Measurements from ENCODE around the gene RRP8.

RRP8 gene

DNA sequence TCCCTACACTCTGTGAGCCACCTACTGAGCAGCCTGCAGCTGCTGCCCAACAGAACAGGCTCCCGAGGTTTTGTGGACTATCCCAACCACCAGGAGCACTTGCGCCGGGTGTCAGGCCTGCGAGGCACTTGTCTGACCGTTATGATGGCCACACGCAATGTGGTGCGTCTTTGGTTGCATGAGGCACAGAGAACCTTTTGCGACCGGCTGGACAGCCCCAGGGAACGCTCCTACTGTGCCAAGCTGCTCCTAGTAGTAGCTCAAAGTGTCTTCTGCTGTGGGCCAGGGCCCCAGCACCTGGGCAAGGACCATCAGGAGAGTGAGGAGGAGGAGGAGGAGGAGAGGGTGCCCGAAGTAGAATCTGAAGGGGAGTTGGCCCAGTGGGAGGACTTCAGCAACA, 46.4 kb downstream of the RRP8 start:
- in situ Hi-C loops (cut with HindIII; ENCODE audit: low sequenced_read_pairs), result no loop called here
- TF ChIP-seq, protein P1, sequence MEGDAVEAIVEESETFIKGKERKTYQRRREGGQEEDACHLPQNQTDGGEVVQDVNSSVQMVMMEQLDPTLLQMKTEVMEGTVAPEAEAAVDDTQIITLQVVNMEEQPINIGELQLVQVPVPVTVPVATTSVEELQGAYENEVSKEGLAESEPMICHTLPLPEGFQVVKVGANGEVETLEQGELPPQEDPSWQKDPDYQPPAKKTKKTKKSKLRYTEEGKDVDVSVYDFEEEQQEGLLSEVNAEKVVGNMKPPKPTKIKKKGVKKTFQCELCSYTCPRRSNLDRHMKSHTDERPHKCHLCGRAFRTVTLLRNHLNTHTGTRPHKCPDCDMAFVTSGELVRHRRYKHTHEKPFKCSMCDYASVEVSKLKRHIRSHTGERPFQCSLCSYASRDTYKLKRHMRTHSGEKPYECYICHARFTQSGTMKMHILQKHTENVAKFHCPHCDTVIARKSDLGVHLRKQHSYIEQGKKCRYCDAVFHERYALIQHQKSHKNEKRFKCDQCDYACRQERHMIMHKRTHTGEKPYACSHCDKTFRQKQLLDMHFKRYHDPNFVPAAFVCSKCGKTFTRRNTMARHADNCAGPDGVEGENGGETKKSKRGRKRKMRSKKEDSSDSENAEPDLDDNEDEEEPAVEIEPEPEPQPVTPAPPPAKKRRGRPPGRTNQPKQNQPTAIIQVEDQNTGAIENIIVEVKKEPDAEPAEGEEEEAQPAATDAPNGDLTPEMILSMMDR (IDR thresholded peaks at IDR 0.05; ENCODE audit: low read depth, low read length), result no peak
- no peak for DNase-seq (ENCODE audit: low read depth, low spot score)
- H3K4me3 ChIP-seq (ENCODE audit: low read depth, low read length), result no peak overlapping the region

DNA sequence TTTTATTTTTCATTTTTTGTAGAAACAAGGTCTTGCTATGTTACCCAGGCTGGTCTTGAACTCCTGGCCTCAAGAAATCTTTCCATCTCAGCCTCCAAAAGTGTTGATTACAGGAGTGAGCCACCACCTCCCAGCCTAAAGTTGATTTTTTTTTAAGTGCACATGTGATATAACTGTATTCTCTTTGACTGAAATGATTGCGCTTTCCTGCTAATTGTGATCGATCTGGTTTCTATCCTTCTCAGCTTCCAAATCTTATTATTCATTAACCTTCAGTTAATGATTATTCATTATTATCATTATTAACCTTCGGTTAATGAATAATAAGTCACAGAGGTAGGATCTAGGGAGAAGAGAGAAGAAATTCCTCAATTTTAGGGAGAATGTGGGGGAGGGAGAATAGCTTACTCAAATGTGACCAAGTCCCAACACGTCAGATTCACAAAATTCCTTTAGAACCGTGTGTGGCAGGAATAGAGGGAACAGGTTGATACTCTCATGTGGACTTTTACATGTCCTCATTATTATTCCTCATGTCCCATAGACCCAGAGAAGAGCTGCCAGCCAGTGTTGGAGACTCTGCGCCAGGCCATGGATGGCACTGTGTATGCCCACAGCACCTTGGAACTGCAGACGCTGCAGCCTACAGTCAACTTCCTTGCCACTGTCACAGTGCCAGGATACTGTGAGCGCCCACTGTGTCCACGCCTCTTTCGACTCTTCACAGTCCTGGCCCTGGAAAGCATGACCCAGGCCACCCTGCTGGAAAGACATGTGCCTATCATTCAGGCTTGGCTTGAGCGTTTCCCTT, 47.1 kb downstream of the RRP8 start:
- no peak for DNase-seq (ENCODE audit: low read depth, low spot score)
- TF ChIP-seq, protein P1 (IDR thresholded peaks at IDR 0.05; ENCODE audit: low read depth, low read length), result no peak
- no peak overlapping the region for H3K4me3 ChIP-seq (ENCODE audit: low read depth, low read length)
- in situ Hi-C loops (cut with HindIII; ENCODE audit: low sequenced_read_pairs), result no loop called here

DNA sequence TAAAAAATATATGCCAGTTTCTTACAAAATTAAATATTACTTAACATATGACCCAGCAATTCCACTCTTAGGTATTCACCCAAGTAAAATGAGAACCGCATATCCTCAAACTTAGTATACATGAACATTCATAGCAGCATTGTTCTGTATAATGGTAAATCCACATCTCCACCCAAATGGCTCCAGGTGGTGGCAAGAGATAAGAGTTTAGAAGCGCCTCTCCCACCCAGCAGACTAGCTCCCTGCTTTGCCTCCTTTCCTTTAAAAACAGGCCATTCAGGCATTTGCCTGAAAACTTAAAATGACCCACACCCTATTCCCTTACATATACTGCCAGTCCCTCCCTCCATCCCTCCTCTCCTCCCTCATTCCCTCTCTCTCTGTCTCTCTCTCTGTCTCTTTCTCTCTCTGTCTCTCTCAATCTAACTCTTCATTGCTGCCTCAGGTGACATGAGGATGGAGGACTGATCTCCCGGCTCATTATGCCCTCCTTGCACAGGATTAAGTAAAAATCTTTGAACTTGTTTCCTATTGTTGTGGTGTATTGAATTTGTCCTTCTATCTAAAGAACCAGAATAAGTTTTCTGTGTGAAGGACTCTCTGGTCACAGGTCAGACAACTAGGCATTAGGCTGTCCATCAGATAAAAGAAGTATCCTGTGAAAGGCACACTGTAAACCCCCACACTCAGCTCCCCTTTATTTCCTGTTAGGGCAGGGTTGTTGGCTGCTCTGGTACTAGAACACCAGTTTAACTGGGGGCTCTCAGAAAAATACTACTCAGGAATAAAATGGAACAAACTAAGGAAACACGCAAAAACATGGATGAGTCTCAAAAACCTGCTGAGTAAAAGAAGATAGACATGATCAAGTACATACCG, 48.3 kb downstream of the RRP8 start:
- in situ Hi-C loops (cut with HindIII; ENCODE audit: low sequenced_read_pairs), result no loop called here
- no peak overlapping the region for H3K4me3 ChIP-seq (ENCODE audit: low read depth, low read length)
- TF ChIP-seq, protein P1 (IDR thresholded peaks at IDR 0.05; ENCODE audit: low read depth, low read length), result no peak
- DNase-seq (ENCODE audit: low read depth, low spot score), result no peak

DNA sequence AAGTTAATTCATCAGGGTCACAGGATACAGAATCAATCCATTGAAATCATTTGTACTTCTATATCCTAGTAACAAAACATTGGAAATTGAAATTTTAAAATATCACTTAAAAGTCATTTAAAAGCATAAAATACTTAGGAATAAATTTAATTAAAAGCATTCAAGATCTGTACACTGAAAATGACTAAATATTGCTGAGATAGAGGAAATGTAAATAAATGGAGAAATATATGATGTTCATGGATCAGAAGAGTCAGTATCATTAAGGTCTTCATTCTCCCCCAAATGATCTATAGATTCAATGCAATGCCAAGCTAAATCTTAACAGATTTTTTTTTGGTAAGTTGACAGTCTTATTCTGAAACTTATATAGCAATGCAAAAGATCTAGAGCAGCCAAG, 49.8 kb downstream of the RRP8 start:
- in situ Hi-C loops (cut with HindIII; ENCODE audit: low sequenced_read_pairs), result no loop called here
- no peak overlapping the region for H3K4me3 ChIP-seq (ENCODE audit: low read depth, low read length)
- no peak for DNase-seq (ENCODE audit: low read depth, low spot score)
- TF ChIP-seq, protein P1 (IDR thresholded peaks at IDR 0.05; ENCODE audit: low read depth, low read length), result no peak

DNA sequence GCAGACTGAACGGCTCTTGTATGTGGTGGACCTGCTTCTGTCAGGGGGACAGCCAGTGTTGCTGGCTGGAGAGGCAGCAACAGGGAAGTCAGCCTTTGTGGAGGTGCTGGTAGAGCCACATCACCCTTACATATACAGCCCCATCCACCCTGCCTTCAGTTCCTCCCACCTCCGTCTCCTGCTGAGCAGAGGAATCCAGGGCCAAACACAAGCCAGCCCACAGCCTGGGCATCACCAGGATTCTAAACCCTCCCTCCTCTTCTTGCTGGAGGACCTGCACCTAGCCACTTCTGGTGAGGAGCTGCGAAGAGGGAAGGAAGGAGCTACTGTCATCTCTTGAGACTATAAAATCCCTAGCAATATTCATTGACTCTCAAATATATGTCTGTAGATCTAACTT, 54.8 kb downstream of the RRP8 start:
- TF ChIP-seq, protein P1 (IDR thresholded peaks at IDR 0.05; ENCODE audit: low read depth, low read length), result no peak
- in situ Hi-C loops (cut with HindIII; ENCODE audit: low sequenced_read_pairs), result no loop called here
- no peak for DNase-seq (ENCODE audit: low read depth, low spot score)
- H3K4me3 ChIP-seq (ENCODE audit: low read depth, low read length), result no peak overlapping the region

DNA sequence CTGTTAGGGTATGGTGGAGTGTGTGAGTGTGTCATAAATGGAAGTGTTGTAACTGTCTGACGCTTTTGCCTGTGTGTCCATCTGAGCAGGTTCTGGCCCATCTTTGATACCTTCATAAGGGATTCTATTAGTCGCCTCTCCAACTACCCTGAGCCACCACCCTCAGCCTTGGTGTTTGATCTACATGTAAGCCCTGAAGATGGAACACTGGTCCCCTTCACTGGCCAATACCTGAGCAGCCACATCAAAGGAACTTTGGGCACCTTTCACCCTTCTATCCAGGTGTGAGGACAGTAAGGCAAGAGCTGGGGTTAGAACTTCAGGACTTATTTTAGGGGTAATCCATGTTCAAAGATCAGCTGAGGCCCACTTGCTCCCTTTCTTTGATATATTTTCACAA, 55.3 kb downstream of the RRP8 start:
- no peak for DNase-seq (ENCODE audit: low read depth, low spot score)
- TF ChIP-seq, protein P1 (IDR thresholded peaks at IDR 0.05; ENCODE audit: low read depth, low read length), result no peak
- in situ Hi-C loops (cut with HindIII; ENCODE audit: low sequenced_read_pairs), result no loop called here
- H3K4me3 ChIP-seq (ENCODE audit: low read depth, low read length), result no peak overlapping the region
